ENCODE measurements around the gene GPR137. TPM values are rescaled to one million over a fixed set of nuclear protein-coding genes. Genes with fewer than 3 reads are reported as not detected.

GPR137 gene
- total RNA-seq, 1 donor from 2014 or later, result 4.7 TPM

GRCh38 chr11:64249038-64249437, 36.6 kb upstream of the GPR137 start:
- DNase-seq, result no peak

GRCh38 chr11:64249563-64250414, 35.9 kb upstream of the GPR137 start:
- no peak for DNase-seq

GRCh38 chr11:64250415-64251015, 35.1 kb upstream of the GPR137 start:
- no peak for DNase-seq

GRCh38 chr11:64251016-64251752, 34.5 kb upstream of the GPR137 start, which contains the start of gene PLCB3:
TSS of gene PLCB3 (plus strand) at chr11:64251530. CDS start at chr11:64251650, 120 bp downstream.
- DNase-seq, result no peak

GRCh38 chr11:64251753-64252002, 34.0 kb upstream of the GPR137 start:
- DNase-seq, result no peak

DNA sequence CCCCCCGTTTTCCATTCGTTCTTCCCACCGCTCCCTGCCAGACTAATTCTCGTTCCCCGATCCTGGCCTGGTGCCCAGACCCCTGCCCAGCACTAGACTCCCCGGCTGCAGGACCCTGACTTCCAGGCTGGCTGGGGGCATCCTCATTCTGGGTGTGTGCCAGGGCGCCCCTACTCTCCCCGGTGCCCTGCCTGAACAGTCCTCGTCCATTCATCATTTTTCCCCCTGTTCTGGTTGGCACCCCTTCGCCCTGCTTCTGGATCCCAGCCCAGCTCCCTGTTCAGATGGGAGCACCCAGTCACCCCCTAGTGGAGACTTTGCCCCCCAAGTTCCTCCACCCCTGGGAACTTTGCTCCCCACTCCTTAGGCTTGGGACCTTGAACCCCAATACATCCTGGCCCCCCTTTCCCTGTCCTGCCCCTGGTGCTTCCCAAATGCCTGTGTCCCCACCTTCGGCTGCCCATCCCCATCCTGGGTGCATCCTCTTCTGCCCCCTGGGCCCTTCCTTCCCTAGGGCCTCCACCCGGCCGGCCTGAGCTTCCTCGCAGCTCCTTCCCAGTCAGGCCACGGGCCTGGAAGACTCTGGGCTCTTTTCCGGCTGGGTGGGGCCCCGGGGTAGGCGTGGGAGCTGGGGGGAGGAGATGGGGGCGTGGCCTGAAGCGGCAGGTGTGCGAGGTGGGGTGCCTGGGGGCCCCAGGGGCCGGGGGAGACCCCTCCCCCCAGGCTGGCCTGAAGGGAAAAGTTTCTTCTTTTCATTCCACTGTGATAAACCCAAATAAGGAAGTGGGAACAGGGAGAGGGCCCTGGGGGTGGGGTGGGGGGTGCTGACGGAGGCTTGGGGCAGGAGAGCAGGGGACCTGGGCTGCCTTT, 33.4 kb upstream of the GPR137 start:
- no peak for DNase-seq

- no peak for DNase-seq
These were observed 32.6 kb upstream of the GPR137 start for GRCh38 chr11:64253043-64253442.

DNA sequence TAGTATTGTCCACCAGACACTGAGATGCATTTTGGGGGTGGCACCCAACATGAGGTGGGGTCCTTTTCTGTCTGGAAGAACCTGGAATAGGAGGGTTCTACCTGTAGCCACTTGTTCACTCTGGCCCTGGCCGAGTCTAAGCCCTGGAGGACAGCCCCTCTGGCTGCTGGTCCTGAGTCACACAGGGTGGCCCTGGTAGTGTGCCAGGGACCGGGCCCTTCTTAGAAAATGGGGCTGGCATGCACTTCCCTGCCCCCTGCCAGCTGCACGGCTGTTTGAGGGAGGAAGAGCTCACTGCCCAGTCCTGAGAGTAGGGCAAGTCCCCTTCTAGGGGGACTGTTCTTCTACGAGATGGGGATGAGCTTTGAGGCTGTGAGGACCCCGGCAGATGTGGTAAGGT, 32.2 kb upstream of the GPR137 start:
- no peak for DNase-seq

GRCh38 chr11:64254326-64254725, 31.3 kb upstream of the GPR137 start:
- DNase-seq, result no peak

- DNase-seq, result no peak
These were observed 30.2 kb upstream of the GPR137 start for GRCh38 chr11:64255135-64256128.

DNA sequence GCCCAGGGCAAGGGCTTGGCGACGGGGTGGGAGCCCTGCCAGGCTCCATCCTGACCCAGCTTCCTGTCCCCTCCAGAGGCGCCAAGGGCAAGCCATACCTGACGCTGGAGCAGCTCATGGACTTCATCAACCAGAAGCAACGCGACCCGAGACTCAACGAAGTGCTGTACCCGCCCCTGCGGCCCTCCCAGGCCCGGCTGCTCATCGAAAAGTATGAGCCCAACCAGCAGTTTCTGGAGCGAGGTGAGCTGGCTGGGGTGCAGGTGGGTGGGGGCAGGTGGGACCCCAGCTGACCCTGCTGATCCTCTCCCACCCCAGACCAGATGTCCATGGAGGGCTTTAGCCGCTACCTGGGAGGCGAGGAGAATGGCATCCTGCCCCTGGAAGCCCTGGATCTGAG, 29.3 kb upstream of the GPR137 start:
- DNase-seq, result no peak

GRCh38 chr11:64258356-64258755, 27.3 kb upstream of the GPR137 start:
- DNase-seq, result no peak

DNA sequence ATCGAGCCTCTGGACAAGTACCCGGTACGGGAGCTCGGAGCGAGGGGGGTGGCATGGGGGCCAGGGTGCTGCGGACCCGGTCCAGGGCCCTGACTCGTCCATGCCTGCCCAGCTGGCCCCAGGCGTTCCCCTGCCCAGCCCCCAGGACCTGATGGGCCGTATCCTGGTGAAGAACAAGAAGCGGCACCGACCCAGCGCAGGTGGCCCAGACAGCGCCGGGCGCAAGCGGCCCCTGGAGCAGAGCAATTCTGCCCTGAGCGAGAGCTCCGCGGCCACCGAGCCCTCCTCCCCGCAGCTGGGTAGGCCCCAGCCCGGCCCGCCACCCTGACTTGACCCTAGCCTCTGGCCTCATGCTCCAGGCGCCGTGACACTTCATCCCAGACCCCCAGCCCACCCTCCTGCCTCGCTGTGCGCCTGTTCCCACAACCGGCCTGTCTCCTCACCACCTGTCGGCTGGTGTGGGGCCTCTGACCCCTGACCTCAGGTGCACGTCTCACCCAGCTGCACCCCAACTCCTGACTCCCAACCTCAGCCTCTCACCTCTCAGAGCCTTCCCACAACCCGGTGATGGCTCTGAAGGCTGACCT, 26.6 kb upstream of the GPR137 start:
- DNase-seq, result no peak

- DNase-seq, result no peak
These were observed 26.0 kb upstream of the GPR137 start for GRCh38 chr11:64259533-64260067.

GRCh38 chr11:64260147-64260708, 25.4 kb upstream of the GPR137 start:
- no peak for DNase-seq

DNA sequence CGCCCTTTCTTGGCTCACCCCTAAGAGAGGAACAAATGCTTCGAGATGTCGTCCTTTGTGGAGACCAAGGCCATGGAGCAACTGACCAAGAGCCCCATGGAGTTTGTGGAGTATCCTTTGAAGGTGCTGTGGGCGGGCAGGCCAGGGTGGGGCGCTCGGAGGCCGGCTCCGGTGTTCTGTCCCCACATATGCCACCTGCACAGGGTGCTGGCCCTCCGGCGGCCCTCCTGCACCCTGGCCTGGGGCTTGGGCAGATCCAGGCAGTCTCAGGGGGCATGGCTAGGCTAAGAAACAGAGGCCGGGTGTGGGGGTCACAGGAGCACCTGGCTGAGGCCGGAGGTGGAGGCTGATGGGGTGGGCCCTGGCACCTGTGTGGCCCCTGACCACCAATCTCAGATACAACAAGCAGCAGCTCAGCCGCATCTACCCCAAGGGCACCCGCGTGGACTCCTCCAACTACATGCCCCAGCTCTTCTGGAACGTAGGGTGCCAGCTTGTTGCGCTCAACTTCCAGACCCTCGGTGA, 24.0 kb upstream of the GPR137 start:
- no peak for DNase-seq

DNA sequence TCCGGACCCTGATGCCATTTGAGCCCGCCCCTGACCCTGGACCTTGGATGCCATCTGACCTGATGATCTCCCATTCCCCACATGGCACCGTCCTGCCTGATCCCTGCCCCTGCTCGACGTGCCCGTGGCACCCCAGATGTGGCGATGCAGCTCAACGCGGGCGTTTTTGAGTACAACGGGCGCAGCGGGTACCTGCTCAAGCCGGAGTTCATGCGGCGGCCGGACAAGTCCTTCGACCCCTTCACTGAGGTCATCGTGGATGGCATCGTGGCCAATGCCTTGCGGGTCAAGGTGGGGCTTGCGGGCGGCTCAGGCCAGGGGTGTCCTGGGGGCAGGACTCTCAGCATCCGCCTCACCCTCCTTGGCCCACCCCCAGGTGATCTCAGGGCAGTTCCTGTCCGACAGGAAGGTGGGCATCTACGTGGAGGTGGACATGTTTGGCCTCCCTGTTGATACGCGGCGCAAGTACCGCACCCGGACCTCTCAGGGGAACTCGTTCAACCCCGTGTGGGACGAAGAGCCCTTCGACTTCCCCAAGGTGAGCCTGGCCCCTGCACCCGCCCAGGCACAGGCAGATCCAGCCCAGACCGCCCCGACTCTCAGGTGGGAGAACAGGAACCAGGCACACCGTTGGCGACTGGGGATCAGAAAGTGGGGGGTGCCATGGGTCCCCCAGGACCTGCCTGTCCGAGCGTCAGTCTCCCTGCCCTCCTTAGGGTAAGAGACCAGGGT, 23.2 kb upstream of the GPR137 start:
- no peak for DNase-seq

GRCh38 chr11:64263021-64263946, 22.4 kb upstream of the GPR137 start:
- no peak for DNase-seq
